Islet precursor cell (in vitro differentiated cells): ENCODE data around the gene MYH10.

ENCODE experiments used
- DNase-seq: peaks from one replicate; pipeline ENCODE4 v3.0.0-alpha.2; 2018

Gene MYH10

DNA sequence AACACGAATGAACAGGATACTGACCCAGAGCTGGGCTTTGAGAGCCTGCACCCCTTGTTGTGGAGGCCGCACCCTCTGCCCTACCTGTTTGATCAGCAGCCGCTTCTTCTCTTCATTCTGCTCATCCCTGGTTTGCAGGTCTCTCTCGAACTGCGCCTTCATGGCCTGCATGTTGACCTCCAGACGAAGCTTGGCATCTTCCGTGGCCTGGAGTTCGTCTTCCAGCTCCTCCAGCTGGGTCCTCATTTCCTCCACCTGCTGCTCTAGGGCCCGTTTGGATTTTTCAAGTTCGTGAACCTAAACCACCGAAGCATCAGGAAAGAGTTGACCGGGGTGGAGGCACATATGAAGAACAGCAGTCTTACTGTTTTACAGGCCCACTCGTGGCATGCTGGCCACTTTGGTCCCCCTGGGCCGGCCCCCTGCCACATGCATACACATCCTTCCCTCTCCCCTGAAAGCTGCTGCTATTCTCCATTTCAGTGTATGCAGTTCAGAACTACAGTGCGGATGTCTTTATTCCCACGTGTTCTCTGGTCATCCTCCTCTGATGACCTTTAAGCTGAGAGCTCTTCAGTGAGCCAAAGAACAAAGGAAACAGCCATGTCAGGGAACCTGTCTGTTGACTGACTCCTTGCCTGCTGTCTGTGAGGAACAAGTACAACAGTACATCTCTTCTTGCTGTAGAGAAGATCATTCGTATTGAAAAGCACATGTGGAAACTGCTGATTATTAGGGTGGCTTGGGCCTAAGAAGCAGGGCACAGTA lies 140.1 kb downstream of the MYH10 start:
- no peak for DNase-seq

DNA sequence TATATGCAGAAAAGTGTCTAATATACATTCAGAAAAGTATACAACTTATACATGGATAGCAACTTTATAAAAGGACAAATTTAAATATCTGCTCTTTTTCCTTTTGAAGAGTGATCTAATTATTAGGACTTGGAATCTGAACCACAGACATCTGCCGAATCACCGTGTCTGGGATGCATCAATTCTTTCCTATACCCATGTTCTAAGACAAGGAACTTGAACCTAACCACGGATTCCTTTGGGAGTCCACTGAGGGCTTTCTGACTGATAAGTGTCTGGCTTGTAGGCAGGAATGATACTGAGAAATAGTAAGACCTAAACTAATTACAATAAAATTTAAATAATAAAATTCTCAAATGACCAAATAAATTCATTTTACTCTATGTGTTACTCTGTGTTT lies 140.7 kb downstream of the MYH10 start:
- DNase-seq, result no peak

DNA sequence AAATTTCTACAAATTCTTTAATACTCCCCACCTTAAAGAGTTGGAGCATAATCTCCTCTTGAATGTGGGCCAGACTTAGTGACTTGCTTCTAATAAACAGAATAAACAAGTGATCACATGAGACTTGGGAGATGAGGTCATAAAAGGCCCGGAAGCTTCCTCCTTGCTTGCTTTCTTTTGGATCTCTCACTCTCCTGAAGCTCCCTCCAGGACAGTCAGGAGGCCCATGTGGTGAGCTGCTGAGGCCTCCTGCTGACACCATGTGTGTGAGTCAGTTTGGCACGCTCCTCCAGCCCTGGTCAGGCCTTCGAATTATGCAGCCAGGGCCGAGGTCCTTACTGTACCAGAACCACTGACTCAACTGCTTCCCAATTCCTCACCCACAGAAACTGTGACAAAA lies 141.6 kb downstream of the MYH10 start:
- DNase-seq, result peak; percentile 65

DNA sequence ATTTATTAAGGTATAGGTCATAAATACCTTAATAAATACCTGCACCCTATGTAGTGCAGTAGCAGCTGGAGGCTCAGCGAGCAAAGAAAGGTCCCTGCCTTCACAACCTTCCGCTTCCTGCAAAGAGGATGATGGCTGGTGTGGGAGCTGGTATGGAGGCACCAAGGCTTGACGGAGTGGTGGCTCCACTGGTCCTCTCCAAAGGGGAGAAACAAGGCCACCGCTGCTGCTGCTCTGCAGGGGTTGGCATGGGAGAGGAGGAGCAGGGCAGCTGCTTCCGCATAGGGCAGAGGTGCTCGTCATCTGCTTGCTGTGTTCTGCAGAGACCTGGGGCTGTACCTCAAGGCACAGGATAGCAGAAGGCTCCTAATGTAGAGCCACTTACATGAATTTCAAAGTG lies 142.0 kb downstream of the MYH10 start:
- peak; percentile 49 for DNase-seq

DNA sequence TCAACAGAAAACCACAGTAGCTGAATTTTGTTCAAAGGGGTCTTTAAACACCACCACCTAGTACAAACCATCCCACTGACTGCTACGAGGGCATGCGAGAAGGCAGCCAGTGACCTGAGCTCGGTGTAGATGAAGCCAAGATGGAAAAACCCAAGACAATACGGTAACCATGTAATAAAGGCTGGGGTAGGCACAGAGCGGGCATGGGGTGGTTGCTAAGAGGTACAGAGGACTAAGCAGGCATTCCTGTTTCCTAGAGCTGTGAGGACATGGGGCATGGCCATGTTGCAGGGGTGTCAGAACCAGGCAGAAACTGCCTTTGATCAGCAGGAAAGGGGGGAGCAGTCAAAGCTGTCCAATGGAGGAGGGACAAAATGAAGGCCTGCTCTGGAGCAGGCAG lies 142.8 kb downstream of the MYH10 start:
- peak; percentile 45 for DNase-seq

DNA sequence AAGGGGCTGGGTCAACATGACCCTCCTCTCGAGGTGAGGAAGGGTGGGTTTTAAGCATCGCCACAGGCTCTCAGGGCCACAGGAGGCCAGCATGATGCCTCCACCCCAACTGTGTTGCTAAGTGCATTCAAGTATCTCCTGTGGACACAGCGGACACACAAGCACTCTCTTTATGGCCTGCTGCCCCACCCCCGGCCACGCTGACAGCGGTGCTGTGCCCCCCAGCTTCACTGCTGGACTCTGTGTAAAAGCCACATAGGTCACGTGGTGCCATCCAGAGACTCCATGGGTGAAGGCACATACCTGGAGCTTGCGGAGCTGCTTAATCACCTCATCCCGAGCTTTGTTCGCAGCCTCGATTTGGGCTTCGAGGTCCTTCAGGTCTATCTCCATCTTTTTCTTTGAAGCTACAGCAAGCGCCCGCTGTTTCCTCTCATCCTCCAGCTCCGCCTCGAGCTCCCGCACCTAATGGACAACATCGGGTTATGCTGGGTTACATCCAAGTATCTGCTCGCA lies 143.3 kb downstream of the MYH10 start:
- DNase-seq, result peak; percentile 47

DNA sequence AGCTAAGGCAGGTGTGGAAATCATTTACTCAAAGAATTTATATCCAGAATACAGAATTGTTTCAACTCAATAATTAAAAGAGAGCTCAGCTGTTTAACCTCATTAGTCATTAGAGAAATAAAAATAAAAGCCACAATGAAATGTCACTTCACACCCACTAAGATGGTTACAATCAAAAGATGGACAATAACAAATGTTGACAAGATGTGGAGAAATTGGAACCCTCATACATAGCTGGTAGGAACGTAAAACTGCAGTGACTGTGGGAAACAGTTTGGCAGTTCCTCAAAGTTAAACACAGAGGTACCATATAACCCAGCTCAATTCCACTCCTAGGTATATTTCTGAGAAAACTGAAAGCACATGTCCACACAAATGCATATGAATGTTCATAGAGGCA lies 145.0 kb downstream of the MYH10 start:
- DNase-seq, result no peak

DNA sequence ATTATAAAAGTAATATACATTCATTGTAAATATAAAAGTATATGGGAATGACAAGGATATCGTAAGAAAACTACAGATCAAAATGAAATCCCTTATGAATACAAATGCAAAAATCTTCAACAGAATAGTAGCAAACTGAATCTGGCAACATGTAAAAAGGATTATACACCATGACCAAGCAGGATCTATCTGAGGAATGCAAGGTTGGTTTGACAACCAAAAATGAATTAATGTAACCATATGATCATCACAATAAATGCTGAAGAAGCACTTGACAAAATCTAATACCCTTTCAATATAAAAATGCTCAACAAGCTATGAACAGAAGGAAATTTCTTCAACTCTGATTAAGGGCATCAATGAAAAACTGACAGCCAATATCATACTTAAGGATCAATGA lies 146.1 kb downstream of the MYH10 start:
- no peak for DNase-seq

DNA sequence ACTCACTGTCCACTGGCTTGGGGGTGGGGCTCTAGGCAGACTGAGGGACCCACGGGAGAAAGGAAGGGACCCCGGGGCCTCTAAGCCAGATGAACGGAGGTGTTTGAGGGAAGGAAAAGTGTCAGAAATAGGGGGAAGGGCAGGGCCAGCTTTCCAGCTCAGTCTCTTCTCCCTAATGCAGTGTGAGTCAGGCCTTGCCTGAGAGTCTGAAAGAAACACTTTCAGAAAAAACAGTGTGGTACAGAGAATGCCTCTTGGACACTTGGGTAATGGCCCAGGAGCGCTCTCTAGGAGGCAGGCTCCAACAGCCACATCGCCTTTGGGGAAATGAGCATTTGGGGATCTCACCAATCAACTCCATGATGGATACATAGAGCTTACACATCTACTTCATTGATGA lies 148.0 kb downstream of the MYH10 start:
- DNase-seq, result no peak

DNA sequence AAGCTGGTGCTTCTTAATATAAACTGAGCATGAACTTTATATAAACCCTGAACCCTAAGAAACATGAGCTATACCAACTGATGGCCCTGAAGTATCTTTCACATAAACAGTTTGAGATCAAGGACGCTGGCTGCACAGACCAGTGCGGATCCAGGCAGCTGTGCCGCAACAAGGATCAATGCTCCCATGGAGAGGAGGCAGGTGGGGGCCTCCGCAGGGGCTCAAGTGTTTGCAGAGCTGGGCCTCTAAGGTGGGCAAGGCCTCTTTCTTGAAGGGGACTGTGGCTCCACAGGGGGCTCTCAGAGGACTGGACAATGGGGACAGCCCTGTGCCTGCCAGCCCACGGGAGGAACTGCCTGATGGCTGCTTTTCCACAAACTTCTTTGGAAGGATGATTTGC lies 148.8 kb downstream of the MYH10 start:
- DNase-seq, result no peak

DNA sequence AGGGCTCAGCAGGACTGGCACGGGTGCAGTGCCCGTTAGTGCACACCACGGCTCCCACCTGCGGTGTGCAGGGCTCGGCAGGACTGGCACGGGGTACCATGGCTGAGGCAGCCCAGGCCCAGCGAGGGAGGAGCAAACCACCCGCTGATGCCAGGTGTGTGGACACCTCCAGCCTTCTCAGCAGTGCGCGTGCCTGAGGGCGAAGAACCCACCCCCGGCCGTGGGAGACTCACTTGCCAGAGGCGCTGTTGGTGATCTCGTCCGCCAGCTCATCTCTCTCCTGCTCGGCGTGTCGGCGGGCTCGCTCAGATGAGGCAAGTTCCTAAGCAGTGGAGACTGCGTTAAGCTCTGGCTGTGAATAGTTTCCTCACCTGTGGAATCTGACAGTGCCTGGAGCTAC lies 149.4 kb downstream of the MYH10 start:
- DNase-seq, result no peak

DNA sequence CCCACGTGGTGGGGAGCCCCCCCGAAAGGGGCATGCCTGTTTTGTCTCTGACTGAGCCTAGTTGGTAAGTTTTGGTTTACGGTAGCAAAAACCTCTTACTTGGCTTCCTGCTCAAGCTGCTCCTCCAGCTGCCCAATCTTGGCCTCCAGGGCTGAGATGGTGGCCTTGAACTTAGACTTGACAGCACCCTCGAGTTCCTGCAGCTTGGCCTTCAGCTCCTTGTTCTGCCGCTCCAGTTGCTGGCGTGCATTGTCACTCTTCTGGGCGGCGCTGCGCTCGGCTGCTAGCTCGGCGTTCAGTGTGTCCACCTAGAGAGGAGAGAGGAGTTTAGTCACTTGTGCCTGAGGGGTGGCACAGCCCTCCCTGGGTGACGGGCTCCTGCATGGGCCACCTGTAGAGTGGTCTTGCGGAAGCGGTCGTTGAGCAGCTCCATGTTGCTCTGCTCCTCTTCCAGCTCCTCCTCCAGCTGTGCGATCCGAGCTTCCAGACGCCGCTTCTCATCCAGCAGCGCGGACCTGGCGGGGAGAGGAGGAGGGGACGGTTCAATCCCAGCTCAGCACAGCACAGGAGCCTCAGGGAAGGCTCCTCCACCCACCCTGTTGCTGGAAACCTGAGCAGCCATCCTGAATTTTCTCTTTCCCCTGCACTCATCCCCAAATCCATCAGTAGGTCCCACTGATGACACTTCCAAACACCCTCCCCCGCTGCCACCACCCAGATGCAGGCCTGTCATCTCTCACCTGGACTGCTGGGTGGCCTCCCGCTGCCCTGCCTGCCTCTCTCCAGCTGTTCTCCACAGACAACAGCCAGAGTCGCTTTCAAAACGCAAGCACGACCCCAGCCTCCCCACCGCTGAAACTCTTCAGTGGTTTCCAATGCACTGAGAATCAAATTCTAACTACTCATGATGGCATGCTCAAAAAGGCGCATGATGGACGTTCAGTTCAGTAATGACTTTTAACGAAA lies 150.2 kb downstream of the MYH10 start:
- DNase-seq, result no peak

DNA sequence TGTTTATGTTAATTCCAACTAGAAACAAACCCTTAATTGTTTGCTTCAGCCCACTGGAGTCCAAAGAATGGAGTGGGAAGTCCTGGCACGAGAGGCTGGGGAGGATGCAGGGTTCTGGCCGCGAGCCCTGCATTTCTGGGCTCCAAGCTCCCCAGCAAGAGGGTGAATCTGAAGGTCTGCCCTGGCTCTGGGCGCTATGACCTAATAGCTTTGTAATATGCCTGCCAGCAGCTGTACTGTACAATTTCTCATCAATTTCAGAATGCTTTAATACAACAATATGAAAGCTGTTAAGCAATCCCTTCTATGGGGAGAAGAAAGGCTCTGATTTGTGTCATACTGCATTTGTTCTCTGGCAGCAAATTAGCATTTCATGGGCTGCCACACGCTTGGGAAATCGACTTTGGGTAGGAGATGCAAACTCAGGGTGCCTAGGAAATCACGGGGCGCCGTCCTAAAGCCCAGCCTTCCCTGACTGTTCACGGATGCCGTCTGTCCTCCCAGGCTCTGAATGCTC lies 151.0 kb downstream of the MYH10 start:
- no peak for DNase-seq

DNA sequence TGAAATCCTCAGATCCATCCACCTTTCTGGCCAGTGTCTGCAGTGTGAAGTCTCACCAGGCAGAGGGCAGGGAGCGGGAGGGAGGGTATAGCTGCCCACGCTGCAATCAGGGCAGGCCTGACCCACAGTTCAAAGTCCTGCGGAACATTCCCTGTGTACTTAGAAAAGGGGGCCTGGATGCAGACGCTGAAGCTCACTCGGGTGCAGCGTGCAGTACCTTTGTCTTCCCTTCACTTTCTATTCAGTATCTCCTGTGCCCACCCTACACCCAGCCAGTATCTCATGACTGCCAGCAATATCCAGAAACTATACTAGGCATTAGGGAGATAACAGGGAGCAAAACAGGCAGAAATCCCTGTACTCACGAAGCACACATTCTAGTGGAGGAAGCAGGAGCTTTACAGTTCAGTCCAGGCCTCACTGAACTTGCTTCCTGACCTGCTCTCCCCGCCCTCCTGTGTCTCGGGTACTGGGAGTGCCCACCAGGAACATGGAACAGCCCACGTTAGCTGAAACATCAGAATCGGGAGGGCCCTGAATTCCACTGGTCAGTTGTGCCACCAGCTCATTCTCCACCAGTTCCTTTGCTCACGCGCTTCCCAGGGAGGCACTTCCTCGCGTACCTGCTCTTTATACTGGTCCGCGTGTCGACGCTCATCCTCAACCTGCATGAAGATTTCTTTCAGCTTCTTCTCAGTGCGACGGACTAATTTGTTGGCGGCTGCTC lies 152.6 kb downstream of the MYH10 start:
- DNase-seq, result no peak

DNA sequence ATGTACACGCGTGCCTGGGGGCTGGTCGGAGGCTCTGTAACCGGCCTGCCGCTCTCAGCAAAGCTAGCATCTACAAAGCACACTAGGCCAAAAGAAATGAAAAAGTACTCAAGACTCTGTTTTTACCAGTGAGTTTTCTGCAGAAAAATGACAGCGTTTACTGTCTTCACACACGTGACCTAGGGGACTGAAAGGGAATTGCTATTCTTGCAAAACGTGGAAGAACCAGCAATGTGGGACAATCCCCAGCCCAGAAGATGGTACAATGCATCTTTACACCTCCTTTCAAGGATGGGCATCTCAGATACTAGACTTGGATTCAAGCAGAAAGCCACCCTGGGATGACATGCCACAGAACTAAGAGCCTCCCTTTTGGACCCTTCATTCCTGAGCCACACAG lies 153.4 kb downstream of the MYH10 start:
- DNase-seq, result no peak

DNA sequence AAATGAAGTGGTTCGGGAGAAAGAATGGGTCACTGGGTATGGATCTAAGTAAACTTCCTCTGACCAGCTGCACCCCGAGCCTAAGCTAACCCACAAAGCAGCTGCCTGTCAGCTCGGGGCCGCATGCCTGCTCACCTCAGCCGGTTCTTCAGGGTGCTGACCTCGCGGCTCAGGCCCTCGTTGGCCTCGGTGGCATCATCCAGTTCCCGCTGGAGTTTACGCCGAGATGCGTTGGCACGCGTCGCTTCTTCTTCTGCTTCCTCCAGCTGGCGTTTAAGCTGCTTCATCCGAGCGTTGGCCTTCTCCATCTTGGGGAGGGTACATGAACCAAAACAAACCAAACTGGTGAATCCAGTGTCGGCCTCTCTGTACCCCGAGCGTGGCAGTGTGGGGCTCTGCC lies 153.8 kb downstream of the MYH10 start:
- no peak for DNase-seq

DNA sequence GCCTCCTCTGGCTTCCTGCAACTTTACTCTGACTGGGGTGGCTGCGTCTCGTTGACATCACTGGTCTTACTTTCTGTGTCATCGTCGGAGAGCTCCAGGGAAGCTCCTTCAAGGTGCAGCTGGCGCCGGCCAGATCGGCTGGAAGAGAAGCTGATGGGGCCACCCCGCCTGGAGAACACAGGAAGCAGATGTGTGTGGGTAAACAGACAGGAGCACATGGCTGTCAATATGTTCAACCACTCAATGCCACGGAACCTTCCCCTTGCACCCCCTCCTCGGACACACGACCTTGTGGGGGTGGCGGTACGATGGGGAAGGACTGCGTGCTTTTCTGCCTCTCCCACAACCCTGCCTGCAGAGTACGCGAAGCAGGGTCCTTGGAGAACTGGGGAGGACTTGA lies 154.7 kb downstream of the MYH10 start:
- DNase-seq, result no peak

DNA sequence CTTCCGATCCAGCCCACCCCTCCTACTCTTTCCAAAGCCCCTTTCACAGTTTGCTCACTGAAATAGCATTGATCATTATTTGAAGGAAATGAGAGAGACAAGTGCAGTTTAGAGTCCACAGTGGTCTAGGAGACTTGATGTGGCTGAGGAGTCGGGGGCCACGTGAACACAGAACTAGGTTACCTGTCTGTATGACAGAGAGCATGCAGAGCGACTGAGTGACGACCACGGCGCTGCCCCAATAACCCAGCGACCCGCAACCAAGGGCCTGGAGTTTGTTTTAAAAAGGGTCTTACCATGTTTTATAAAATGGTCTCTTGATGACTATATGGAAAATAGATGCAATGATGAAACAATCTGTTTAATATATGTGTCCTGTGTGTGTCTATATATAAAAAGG lies 155.3 kb downstream of the MYH10 start:
- DNase-seq, result peak; percentile 54

DNA sequence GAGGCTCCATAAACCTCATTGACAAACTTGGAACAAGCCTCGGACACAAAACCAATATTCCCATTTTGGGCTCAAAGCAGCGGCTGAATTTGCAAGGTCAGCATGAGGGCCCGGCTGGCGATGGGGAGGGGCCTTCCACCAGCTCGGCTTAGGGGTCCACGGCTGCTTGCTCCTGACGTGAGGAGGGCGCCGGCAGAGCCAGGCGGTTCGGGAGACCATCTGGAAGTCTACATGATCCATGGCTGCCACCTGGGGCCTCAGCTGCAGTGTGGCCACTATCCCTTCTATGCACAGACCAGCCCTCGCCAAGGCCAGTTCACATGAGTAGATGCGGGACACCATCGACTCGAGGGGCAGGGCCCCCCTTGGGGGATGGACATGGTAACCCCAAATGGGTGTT lies 155.7 kb downstream of the MYH10 start:
- peak; percentile 53 for DNase-seq

DNA sequence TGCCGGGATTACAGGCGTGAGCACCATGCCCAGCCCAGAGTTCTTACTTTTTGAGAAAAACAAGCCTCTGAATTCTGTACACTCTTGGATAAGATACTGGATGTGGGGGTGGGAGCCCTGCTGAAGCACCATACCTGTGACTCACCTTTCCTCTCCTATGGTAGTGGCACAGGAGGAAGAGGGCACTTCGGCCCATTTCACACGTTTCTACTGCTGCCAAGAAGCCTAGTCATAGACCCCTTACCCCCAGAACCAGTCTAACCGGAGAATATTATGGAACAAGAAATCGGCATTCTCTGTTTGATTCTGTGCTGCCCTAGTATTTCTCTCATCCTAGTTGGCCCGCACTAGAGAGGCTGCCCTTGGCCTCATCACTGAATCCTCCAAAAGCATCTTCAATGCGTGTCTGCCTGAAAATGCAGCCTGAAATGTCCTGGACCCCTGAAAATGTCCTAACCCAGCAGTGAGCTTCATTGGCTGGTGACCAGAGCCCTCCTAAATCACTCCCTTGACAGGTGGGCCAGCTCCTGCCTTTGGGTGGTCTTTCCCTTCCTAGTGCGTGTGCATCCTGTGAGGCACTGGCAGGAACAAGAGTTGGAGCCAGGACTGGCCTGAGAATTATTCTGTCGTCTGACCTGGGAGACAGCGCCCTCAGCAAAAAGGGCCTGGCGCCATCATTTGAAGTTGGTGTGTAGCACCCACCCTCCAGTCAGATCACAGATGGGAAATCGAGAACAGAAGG lies 156.9 kb downstream of the MYH10 start:
- DNase-seq, result no peak

DNA sequence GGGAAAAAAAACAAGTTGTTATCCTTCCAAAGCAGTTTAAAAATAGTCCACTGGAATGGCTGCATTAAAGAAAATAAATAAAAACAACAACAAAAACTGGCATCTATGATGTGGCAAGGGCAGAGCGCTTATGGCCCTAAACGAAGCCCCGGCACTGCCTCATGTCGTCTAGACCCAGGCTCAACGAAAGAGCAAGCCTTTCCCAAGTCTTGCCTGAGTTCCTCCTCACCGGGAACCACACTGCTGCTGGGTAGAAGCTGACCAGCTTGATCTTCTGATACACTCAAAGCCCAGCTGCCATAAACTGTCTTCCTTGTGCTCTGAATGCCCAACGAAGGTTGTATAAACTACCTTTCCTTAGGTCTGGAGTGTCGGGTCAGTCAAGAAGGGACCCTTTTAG lies 157.9 kb downstream of the MYH10 start:
- no peak for DNase-seq

DNA sequence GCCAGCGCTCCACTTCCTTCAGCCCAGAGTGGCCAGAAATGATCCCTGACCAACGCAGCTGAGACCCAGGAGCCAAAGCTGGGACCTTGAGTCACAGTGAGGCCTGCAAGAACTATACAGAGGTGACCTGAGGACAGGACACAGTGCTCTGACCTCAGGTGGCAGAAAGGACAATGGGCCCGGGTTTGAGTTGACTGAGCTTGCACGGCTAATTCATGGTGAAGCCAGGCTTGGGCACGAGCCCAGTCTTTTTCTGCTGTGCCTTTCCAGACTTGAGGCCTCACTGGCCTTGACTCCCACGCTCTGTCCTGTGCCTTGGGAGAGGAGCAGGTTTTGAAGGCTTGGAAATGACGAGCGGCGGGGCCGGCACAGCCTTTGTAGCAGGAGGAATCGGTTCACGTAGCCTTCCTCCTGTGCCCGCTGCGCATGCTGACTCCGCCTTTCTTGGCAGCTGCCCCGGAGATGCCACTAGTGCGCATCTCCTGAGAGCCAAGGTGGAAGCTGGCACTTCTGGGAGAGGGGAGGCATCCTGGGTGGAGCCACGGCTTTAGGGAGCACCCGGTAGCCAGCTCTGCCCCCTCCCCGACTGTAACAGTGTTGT lies 160.0 kb downstream of the MYH10 start:
- peak; percentile 53 for DNase-seq
